HepG2 (cell line): ENCODE measurements around the gene LRIG1. TPM values are rescaled to one million over a fixed set of nuclear protein-coding genes. Genes with fewer than 3 reads are reported as not detected.
A peak's percentile ranks its signal among the peaks of the same experiment; 100 is the strongest.

Experiments used
- ATAC-seq: fragments of 200-7000 bp; cut with Tn5 transposase; 3 replicates; pipeline ENCODE4 v1.9.1; 2020; ENCODE audit warnings: mild to moderate bottlenecking, moderate library complexity
- Bru-seq: library from RNA; stranded (reverse); fragments of 400-500 nt; gene quantifications from one replicate; lab custom pipeline; 2021; lab: Mats Ljungman, UMichigan
- BruChase-seq, 2 experiments: library from RNA; stranded (reverse); fragments of 400-500 nt; gene quantifications; one replicate each; lab custom pipeline; 2021; lab: Mats Ljungman, UMichigan
- BruUV-seq: library from RNA; stranded (reverse); fragments of 400-500 nt; replicated peaks from 2 replicates; lab custom pipeline; 2021; lab: Mats Ljungman, UMichigan
- CTCF ChIA-PET: fragments of 300-600 bp; formaldehyde crosslinking; extraction: SDS; loops from one replicate; lab custom pipeline; 2021; ENCODE audit warnings: low total read pairs, inconsistent platforms, low intra/inter-chr PET ratio; lab: Yijun Ruan, JAX
- POLR2A ChIA-PET: fragments of 350-600 bp; sonication (Branson Sonifier 250); formaldehyde crosslinking; loops from one replicate; lab custom pipeline; 2020; ENCODE audit warnings: antibody characterized with exemption, inconsistent platforms; lab: Yijun Ruan, JAX
- DNase-seq: peaks from one replicate; pipeline ENCODE4 v3.0.0-alpha.2; 2015; ENCODE audit warnings: low spot score
- FAIRE-seq: peaks from 3 replicates; lab custom pipeline; 2011; peaks lifted over from hg19 to GRCh38; lab: Jason Lieb, UNC
- H2AFZ ChIP-seq: one replicate; pipeline ENCODE4 v1.6.1; 2011; ENCODE audit warnings: low read length, inconsistent platforms
- H3K27ac ChIP-seq: fragments of 300-600 bp; 3 replicates; pipeline ENCODE4 v1.8.0; 2011; ENCODE audit warnings: mixed run types, mild to moderate bottlenecking, mixed read lengths, low read length, inconsistent platforms; ENCODE audit not compliant: insufficient read depth; ENCODE audit errors: extremely low read length
- H3K27me3 ChIP-seq, 2 experiments: fragments of 200-600 bp in 1 of 2; 2 replicates in 1 of 2; 3 replicates in 1 of 2; pipeline versions ENCODE4 v1.6.0 to v1.8.0; 2011; ENCODE audit warnings: low read length in 2 of 2, mild to moderate bottlenecking in 2 of 2, moderate library complexity in 2 of 2, inconsistent platforms in 1 of 2; ENCODE audit not compliant: insufficient read depth in 2 of 2, control insufficient read depth in 1 of 2
- H3K36me3 ChIP-seq, 2 experiments: fragments of 200-600 bp in 1 of 2; replicated peaks in 1 of 2; 2 replicates in 1 of 2; 3 replicates in 1 of 2; pipeline versions ENCODE4 v1.5.1 to v1.8.0; 2011; ENCODE audit warnings: low read length in 2 of 2, inconsistent platforms in 1 of 2; ENCODE audit not compliant: insufficient read depth in 2 of 2, control insufficient read depth in 1 of 2
- H3K4me1 ChIP-seq: 2 replicates; pipeline ENCODE4 v1.5.1; 2012; ENCODE audit warnings: low read length, inconsistent platforms; ENCODE audit not compliant: insufficient read depth
- H3K4me2 ChIP-seq: 2 replicates; pipeline ENCODE4 v1.6.0; 2011; ENCODE audit warnings: low read depth, low read length, inconsistent platforms
- H3K4me3 ChIP-seq, 3 experiments: fragments of 200-600 bp in 1 of 3; sonication (generic), shearing (Covaris generic) in 1 of 3; replicated peaks in 1 of 3; 2 replicates each; pipeline ENCODE4 v1.5.1; 2011 to 2016; ENCODE audit warnings: low read length in 3 of 3, inconsistent platforms in 2 of 3, low read depth in 2 of 3, mild to moderate bottlenecking in 2 of 3, control low read depth in 1 of 3, mixed read lengths in 1 of 3; ENCODE audit not compliant: insufficient read depth in 1 of 3
- H3K79me2 ChIP-seq: one replicate; pipeline ENCODE4 v1.6.1; 2011; ENCODE audit warnings: low read length, inconsistent platforms; ENCODE audit not compliant: insufficient read depth
- H3K9ac ChIP-seq: 2 replicates; pipeline ENCODE4 v1.6.0; 2011; ENCODE audit warnings: mild to moderate bottlenecking, low read depth, low read length, inconsistent platforms; ENCODE audit not compliant: insufficient read depth
- H3K9me3 ChIP-seq: 2 replicates; pipeline ENCODE4 v1.5.1; 2012; ENCODE audit warnings: mild to moderate bottlenecking, low read length
- H4K20me1 ChIP-seq: 2 replicates; pipeline ENCODE4 v1.6.0; 2011; ENCODE audit warnings: inconsistent platforms, mild to moderate bottlenecking, low read length, moderate library complexity; ENCODE audit not compliant: insufficient read depth
- AGO2 ChIP-seq: fragments of 200-400 bp; formaldehyde crosslinking; optimal IDR thresholded peaks from 2 replicates; pipeline ENCODE3; 2017; ENCODE audit warnings: mild to moderate bottlenecking, low read depth, low read length, moderate library complexity
- ARHGAP35 ChIP-seq: sonication (generic); formaldehyde crosslinking; IDR thresholded peaks from 2 replicates; pipeline ENCODE4 v1.9.0; 2022; ENCODE audit warnings: mild to moderate bottlenecking, inconsistent platforms, moderate library complexity, missing genetic modification reagents, borderline replicate concordance
- ATRX ChIP-seq: sonication (generic); formaldehyde crosslinking; IDR thresholded peaks from 2 replicates; pipeline ENCODE4 v1.4.0; 2020; ENCODE audit warnings: missing genetic modification reagents, borderline replicate concordance
- GRHL1 ChIP-seq: sonication (generic); formaldehyde crosslinking; conservative IDR thresholded peaks from 2 replicates; pipeline ENCODE4 v1.8.0; 2022; ENCODE audit warnings: missing genetic modification reagents
- KLF16 ChIP-seq, 2 experiments: sonication (generic) in 1 of 2; formaldehyde crosslinking in 1 of 2; IDR thresholded peaks; 2 replicates each; pipeline versions ENCODE4 v1.6.1 to v1.8.0; 2016 to 2023; ENCODE audit warnings: missing genetic modification reagents in 2 of 2, missing compliant biosample characterization in 1 of 2
- MED13 ChIP-seq: sonication (generic); formaldehyde crosslinking; IDR thresholded peaks from 2 replicates; pipeline ENCODE4 v1.5.0; 2020; ENCODE audit warnings: missing genetic modification reagents
- SIX1 ChIP-seq: sonication (generic); formaldehyde crosslinking; IDR thresholded peaks from 2 replicates; pipeline ENCODE4 v1.4.0; 2020; ENCODE audit warnings: missing genetic modification reagents, borderline replicate concordance
- SP5 ChIP-seq: IDR thresholded peaks from 2 replicates; pipeline ENCODE4 v1.6.1; 2016; ENCODE audit warnings: low read depth, borderline replicate concordance
- SRSF9 ChIP-seq: fragments of 200-400 bp; formaldehyde crosslinking; IDR thresholded peaks from 2 replicates; pipeline ENCODE4 v1.6.1; 2018; ENCODE audit warnings: borderline replicate concordance, mild to moderate bottlenecking, low read depth, low read length; ENCODE audit not compliant: insufficient read depth, poor library complexity, severe bottlenecking
- ZNF34 ChIP-seq: sonication (generic); formaldehyde crosslinking; IDR thresholded peaks from 2 replicates; pipeline ENCODE4 v1.4.0; 2020; ENCODE audit warnings: mild to moderate bottlenecking, missing genetic modification reagents, borderline replicate concordance
- WGBS: methylation state at CpG from one replicate; pipeline ENCODE4 v1.1.6; 2017; ENCODE audit warnings: low lambda C conversion rate; 5-methylcytosine and 5-hydroxymethylcytosine counted together
- in situ Hi-C: cut with HindIII; loops from 2 replicates; pipeline ENCODE4 v1.10.0; 2017; ENCODE audit warnings: low pct_unique_long_range_greater_than_20kb; ENCODE audit not compliant: extremely low pct_ligation_motif_present
- intact Hi-C: fragments of 100-400 bp; cut with micrococcal nuclease; formaldehyde crosslinking; loops from one replicate; pipeline ENCODE4 v1.10.0; 2022; ENCODE audit not compliant: unreplicated experiment
- long read RNA-seq, 2 experiments: library from RNA in 1 of 2; library from polyadenylated mRNA in 1 of 2; stranded (forward) in 1 of 2; unstranded in 1 of 2; transcript quantifications; one replicate each; pipeline ENCODE4 v2.0.0, GENCODE V29; 2019 to 2022
- polyA minus RNA-seq, 3 experiments: library from RNA; depleted of rRNA, polyadenylated mRNA; stranded (reverse); fragments of >200 nt; gene quantifications; 2 replicates each; pipeline ENCODE4 v1.2.3, GENCODE V29; 2011; ENCODE audit warnings: low replicate concordance in 1 of 3
- polyA plus RNA-seq, 8 experiments: library from polyadenylated mRNA; depleted of rRNA in 3 of 8; stranded (reverse) in 7 of 8; unstranded in 1 of 8; fragments of >200 nt; fragmentation: Illumina TruSeq in 4 of 8; extraction: Trizol in 4 of 8; gene quantifications; 2 replicates each; pipeline versions ENCODE4 v1.2.1 to v1.2.3, GENCODE V29; 2011 to 2016; ENCODE audit warnings: low read depth in 4 of 8, missing spikeins in 1 of 8, mixed read lengths in 1 of 8; ENCODE audit not compliant: insufficient read depth in 1 of 8
- total RNA-seq, 5 experiments: library from RNA; depleted of rRNA; stranded (reverse); fragments of >200 nt; fragmentation: Illumina TruSeq; extraction: Trizol; gene quantifications; 2 replicates each; pipeline ENCODE4 v1.2.3, GENCODE V29; 2016; ENCODE audit warnings: low read depth in 1 of 5
- TF ChIP-seq, protein P1 (sequence below): sonication (generic); formaldehyde crosslinking; IDR thresholded peaks from 2 replicates; pipeline ENCODE4 v1.4.0; 2020; ENCODE audit warnings: missing genetic modification reagents

LRIG1 gene
- total RNA-seq (2016; rRNA removed; fragmentation: Illumina TruSeq; extraction: Trizol) (16.3 and 24.8 TPM in 2 replicates), polyA plus RNA-seq (2011; rRNA removed) (17.8 and 23.5 TPM in 2 replicates), polyA minus RNA-seq (2011; rRNA and poly(A)+ RNA removed; ENCODE audit: low replicate concordance) (0.94 and 60.0 TPM in 2 replicates), Bru-seq, nascent RNA (percentile 89 among the genes with signal in this experiment), BruChase-seq, experiment 1, labeled RNA remaining after a 6-hour chase (percentile 82 among the genes with signal in this experiment), BruChase-seq, experiment 2, labeled RNA remaining after a 2-hour chase (percentile 79 among the genes with signal in this experiment)
- total RNA-seq (2016; cell fraction: cytosol; rRNA removed; fragmentation: Illumina TruSeq; extraction: Trizol; ENCODE audit: low read depth): 24.3 and 29.3 TPM in 2 replicates
- 14.1 and 27.5 TPM in 2 replicates for total RNA-seq (2016; cell fraction: insoluble cytoplasmic fraction; rRNA removed; fragmentation: Illumina TruSeq; extraction: Trizol)
- 13.9 and 14.8 TPM in 2 replicates for total RNA-seq (2016; cell fraction: membrane; rRNA removed; fragmentation: Illumina TruSeq; extraction: Trizol)
- total RNA-seq (2016; cell fraction: nucleus; rRNA removed; fragmentation: Illumina TruSeq; extraction: Trizol): 30.1 and 36.3 TPM in 2 replicates
- 15.1 TPM in 2 replicates for polyA plus RNA-seq (2011; cell fraction: cytosol; rRNA removed)
- polyA plus RNA-seq (2011; cell fraction: nucleus; rRNA removed): 38.4 and 48.0 TPM in 2 replicates
- 18.0 and 20.2 TPM in 2 replicates for polyA plus RNA-seq (2012)
- polyA plus RNA-seq (2016; cell fraction: cytosol; fragmentation: Illumina TruSeq; extraction: Trizol; ENCODE audit: low read depth): 0.89 and 1.1 TPM in 2 replicates
- 10.0 and 13.0 TPM in 2 replicates for polyA plus RNA-seq (2016; cell fraction: insoluble cytoplasmic fraction; fragmentation: Illumina TruSeq; extraction: Trizol; ENCODE audit: low read depth)
- polyA plus RNA-seq (2016; cell fraction: membrane; fragmentation: Illumina TruSeq; extraction: Trizol; ENCODE audit: low read depth): 3.6 and 4.4 TPM in 2 replicates
- polyA plus RNA-seq (2016; cell fraction: nucleus; fragmentation: Illumina TruSeq; extraction: Trizol; ENCODE audit: insufficient read depth, low read depth): 39.1 and 41.4 TPM in 2 replicates
- 12.2 and 17.4 TPM in 2 replicates for polyA minus RNA-seq (2011; cell fraction: cytosol; rRNA and poly(A)+ RNA removed)
- polyA minus RNA-seq (2011; cell fraction: nucleus; rRNA and poly(A)+ RNA removed): 26.6 and 27.2 TPM in 2 replicates
- long read RNA-seq, experiment 1, partial matches to known transcripts: 5 of 6 reads
- long read RNA-seq, experiment 1, other reads (novel, unspliced or antisense): 1 of 6 reads
- long read RNA-seq, experiment 2, full-length matches to known transcripts: 11 of 49 reads
- long read RNA-seq, experiment 2, partial matches to known transcripts: 7 of 49 reads
- long read RNA-seq, experiment 2, other reads (novel, unspliced or antisense): 31 of 49 reads

GRCh38 chr3:66500576-66501482, at the start of gene LRIG1:
Gene LRIG1, minus strand, starts transcription at chr3:66501022. Its CDS starts 615 bp downstream, at chr3:66500407.
- peak; percentile 8 for FAIRE-seq
- Histone ChIP-seq H3K9ac (peak within 1 kb of the TSS; percentile 89), H2AFZ (peak within 1 kb of the TSS; percentile 48), H3K4me2 (peak within 1 kb of the TSS; percentile 86), H3K27ac (peak within 1 kb of the TSS; percentile 71), H3K4me3 (peak within 1 kb of the TSS; percentile 83 to 96 (median 94)), H3K27me3 (peaks cover 0 to 14% of the 10 kb centered on the region in 2 experiments; a peak in 3 of 5 replicates), H3K9me3 (no peaks in the 10 kb centered on the region), H3K4me1 (peaks cover 71% of the 10 kb centered on the region), H4K20me1 (peaks cover under 1% of the 10 kb centered on the region; the same call in 1 of the 2 replicates), H3K79me2 (peaks cover 43% of the 10 kb centered on the region), H3K36me3 (no peaks in the 10 kb centered on the region)
- CTCF ChIA-PET: no interaction called here
- under 1% methylated on average over 16 of the region's 109 CpGs for whole genome bisulfite sequencing
- peak; percentile 92 for DNase-seq
- ATAC-seq: peak; percentile 93
- BruUV-seq: no TSS peak
- in situ Hi-C loops (no loop called here), intact Hi-C loops (loop anchor here (2.0 to 10.0 kb wide), 4 partner anchors 38 to 321 kb away; no protein-coding TSS in a partner anchor)
- POLR2A ChIA-PET: interaction anchor here (0.9 to 2.5 kb wide), 2 partner anchors 11 to 19 kb away, joined by 4 to 8 read pairs; no protein-coding TSS in a partner anchor
- TF ChIP-seq SIX1 (CRISPR knock-in tag): no peak
- TF ChIP-seq GRHL1 (CRISPR knock-in tag): no peak
- TF ChIP-seq KLF16 (CRISPR knock-in tag; IDR thresholded peaks at IDR 0.05): peak in 1 of 2 experiments; percentile 78; a peak in 2 of 4 replicates
- TF ChIP-seq SRSF9: no peak
- TF ChIP-seq MED13: no peak; the same call in none of the 2 replicates
- peak; percentile 100 for TF ChIP-seq SP5 (CRISPR knock-in tag)
- TF ChIP-seq ARHGAP35 (CRISPR knock-in tag): no peak
- TF ChIP-seq, protein P1, sequence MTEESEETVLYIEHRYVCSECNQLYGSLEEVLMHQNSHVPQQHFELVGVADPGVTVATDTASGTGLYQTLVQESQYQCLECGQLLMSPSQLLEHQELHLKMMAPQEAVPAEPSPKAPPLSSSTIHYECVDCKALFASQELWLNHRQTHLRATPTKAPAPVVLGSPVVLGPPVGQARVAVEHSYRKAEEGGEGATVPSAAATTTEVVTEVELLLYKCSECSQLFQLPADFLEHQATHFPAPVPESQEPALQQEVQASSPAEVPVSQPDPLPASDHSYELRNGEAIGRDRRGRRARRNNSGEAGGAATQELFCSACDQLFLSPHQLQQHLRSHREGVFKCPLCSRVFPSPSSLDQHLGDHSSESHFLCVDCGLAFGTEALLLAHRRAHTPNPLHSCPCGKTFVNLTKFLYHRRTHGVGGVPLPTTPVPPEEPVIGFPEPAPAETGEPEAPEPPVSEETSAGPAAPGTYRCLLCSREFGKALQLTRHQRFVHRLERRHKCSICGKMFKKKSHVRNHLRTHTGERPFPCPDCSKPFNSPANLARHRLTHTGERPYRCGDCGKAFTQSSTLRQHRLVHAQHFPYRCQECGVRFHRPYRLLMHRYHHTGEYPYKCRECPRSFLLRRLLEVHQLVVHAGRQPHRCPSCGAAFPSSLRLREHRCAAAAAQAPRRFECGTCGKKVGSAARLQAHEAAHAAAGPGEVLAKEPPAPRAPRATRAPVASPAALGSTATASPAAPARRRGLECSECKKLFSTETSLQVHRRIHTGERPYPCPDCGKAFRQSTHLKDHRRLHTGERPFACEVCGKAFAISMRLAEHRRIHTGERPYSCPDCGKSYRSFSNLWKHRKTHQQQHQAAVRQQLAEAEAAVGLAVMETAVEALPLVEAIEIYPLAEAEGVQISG: peak; percentile 58
- no peak for TF ChIP-seq AGO2
- no peak for TF ChIP-seq ZNF34 (CRISPR knock-in tag)
- no peak for TF ChIP-seq ATRX (CRISPR knock-in tag)
